Measurements from ENCODE around the gene NACC2.

Gene NACC2

DNA sequence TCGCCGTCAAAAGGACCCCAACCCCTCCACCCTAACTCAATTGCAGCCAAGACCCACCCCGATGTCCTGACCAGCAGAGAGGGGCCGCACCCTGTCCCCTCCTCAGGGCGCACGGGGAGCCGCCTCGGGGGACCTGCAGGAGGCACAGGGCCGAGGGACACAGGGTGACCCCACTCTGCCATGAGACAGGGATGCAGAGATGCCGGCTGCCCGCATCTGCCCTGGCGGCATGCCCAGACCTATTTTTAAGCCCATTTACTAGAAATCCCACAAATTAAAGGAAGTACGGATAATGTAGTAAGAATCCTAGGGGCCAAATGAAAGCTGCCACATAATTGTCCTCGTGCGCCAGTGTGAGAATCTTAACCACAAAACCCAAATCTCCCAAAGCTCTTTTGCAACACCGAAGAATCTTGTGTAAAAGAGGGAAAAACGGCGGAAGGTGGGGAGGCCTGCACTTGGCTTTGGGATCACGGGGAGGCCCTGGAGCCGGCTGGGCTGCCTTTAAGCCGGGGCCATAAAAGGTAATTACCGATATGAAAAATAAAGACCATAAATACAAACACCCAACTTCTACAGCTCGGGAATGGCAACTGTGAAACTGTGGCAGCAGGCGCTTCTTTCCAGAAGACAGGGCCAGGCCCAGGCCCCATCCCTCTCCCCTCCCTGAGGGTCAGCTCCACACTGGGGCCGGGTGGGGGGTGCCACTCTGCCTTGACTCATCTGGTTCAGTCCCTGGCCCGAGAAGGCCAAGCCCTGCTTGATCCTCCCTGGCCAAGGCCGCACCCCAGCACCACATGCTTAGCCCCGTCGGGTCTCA lies 35.0 kb downstream of the NACC2 start:
- peak in 1 of 2 donors; percentile 18 for DNase-seq

DNA sequence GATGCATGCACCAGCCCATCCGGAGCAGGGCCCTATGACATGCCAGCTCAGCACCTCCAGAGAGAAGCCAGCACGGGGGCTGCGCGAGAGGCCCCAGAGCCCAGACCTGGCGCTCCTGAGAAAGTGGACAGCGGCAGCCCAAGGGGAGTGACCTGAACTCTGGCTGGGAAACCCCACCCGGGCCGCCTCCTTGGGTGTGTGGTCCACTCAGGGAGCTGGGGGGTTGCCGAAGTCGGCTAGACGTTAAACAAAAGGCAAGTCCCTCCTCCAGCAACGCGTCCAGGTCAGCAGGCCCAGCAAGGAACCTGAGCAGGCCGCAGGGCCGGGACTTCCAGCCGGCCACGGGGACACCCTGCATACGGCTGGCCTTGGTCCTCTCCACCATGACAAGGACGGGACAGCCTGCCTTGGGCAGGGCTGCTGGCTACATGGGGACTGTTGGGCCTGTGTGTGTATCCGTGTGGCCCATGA lies 35.7 kb downstream of the NACC2 start:
- TF ChIP-seq, protein P1, sequence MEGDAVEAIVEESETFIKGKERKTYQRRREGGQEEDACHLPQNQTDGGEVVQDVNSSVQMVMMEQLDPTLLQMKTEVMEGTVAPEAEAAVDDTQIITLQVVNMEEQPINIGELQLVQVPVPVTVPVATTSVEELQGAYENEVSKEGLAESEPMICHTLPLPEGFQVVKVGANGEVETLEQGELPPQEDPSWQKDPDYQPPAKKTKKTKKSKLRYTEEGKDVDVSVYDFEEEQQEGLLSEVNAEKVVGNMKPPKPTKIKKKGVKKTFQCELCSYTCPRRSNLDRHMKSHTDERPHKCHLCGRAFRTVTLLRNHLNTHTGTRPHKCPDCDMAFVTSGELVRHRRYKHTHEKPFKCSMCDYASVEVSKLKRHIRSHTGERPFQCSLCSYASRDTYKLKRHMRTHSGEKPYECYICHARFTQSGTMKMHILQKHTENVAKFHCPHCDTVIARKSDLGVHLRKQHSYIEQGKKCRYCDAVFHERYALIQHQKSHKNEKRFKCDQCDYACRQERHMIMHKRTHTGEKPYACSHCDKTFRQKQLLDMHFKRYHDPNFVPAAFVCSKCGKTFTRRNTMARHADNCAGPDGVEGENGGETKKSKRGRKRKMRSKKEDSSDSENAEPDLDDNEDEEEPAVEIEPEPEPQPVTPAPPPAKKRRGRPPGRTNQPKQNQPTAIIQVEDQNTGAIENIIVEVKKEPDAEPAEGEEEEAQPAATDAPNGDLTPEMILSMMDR (IDR thresholded peaks at IDR 0.05) = no peak
- DNase-seq = peak in 1 of 2 donors; percentile 17
- Histone ChIP-seq H3K27ac (no peak overlapping the region), H3K36me3 (peaks cover 0 to 5% (median 4%) of the 10 kb centered on the region in 3 donors), H3K27me3 (no peaks in the 10 kb centered on the region), H3K4me1 (peaks cover 0 to 93% (median 54%) of the 10 kb centered on the region in 4 donors), H3K4me3 (no peak overlapping the region), H3K9me3 (no peaks in the 10 kb centered on the region)
- intact Hi-C loops (cut with DNase I; ENCODE audit: low total_unique reads) = no loop called here

More for the DNA sequence above, 35.0 kb downstream of the NACC2 start:
- Histone ChIP-seq H3K4me3 (no peak overlapping the region), H3K36me3 (peaks cover 0 to 5% (median 4%) of the 10 kb centered on the region in 3 donors), H3K9me3 (no peaks in the 10 kb centered on the region), H3K27me3 (no peaks in the 10 kb centered on the region), H3K27ac (no peak overlapping the region), H3K4me1 (peaks cover 0 to 88% (median 47%) of the 10 kb centered on the region in 4 donors)
- intact Hi-C loops (cut with DNase I; ENCODE audit: low total_unique reads) = no loop called here
- TF ChIP-seq, protein P1 (IDR thresholded peaks at IDR 0.05) = no peak

DNA sequence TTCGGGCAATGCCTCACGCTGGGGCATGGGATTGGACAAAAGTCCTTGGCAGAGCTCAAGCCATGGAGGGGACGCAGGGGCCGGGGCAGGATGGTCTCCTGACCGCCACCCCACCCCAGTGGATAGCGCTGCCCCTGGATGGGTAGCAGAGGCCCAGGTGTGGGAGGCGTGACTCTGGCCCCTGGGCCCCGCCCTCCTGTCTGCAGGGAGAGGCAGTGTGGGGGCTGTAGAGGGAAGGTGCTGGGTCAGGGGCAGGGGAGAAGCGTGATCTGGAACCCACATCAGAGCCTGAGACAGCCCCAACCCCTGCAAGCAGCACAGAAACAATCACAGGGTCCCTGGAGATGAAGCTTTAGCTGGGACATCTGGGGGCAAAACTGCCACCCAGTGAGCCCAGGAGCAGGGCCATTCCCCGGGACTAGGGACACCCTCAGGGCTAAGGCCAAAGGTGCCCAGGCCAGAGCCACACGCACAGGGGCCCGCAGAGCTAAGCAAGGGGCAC lies 36.2 kb downstream of the NACC2 start:
- DNase-seq = peak in 1 of 2 donors; percentile 9
- Histone ChIP-seq H3K27me3 (no peaks in the 10 kb centered on the region), H3K27ac (no peak overlapping the region), H3K9me3 (no peaks in the 10 kb centered on the region), H3K36me3 (peaks cover 0 to 5% (median 4%) of the 10 kb centered on the region in 3 donors), H3K4me3 (no peak overlapping the region), H3K4me1 (peaks cover 0 to 93% (median 57%) of the 10 kb centered on the region in 4 donors)
- intact Hi-C loops (cut with DNase I; ENCODE audit: low total_unique reads) = no loop called here
- TF ChIP-seq, protein P1 (IDR thresholded peaks at IDR 0.05) = no peak

DNA sequence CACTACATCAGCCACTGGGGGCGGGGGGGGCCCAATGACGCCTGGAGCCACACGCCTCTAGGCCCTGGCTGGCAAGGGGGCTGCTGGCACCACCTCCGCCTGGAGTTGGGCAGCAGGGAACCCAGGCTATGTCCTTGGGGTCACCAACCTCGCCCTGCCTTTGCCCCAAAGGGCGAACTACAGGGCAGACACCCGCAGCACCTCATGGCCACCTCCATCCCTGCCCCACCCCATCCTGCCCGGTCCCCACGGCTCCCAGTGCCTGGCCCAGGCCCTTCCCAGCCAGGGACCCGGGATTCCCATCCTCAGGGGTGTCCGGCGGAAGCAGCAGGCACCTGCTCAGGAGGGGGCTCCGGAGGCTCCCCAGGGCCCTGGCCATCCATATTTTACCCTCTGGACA lies 37.0 kb downstream of the NACC2 start:
- TF ChIP-seq, protein P1 (IDR thresholded peaks at IDR 0.05) = no peak
- Histone ChIP-seq H3K9me3 (no peaks in the 10 kb centered on the region), H3K4me1 (peaks cover 0 to 95% (median 65%) of the 10 kb centered on the region in 4 donors), H3K36me3 (peaks cover 0 to 5% (median 4%) of the 10 kb centered on the region in 3 donors), H3K4me3 (no peak overlapping the region), H3K27me3 (no peaks in the 10 kb centered on the region), H3K27ac (no peak overlapping the region)
- intact Hi-C loops (cut with DNase I; ENCODE audit: low total_unique reads) = no loop called here
- peak in 1 of 2 donors; percentile 16 for DNase-seq

DNA sequence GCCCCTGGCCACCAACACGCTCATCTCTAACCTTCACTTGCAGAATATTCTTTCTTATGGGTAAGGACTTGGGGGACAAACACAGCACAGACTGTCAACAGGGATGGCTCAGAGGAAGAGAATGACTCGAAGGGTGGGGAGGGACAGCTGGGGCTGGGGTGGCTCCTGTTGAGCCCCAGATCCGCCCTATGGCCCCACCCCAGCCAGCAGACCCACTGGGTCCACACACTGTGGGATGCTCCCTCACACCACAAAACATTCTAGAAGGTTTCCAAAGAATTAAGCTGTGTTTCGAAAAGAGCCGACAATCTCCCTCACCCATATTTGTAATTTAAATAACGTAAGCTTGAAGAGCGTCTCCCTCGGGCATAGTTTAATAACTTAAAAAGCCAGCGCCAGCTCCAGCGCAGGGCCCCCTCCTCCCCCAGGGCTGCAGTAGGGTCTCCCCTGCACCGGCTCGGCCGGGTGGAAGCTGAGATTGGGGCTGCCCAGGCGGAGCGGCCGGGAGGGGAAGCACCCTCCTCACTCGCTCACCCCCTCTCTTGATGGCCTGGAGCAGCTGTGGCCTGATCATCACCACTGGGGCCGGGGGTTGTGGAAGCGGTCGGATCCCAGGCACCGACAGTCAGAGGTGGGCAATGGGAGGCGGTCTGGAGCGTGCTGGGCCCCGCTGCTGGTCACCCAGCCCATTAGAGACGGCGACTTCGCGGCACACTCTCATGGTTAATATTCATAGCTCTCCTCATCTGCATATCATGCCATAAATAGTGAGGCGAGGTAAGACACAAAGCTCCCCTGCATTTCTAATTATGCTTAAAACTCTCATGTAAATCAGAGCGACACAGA lies 37.6 kb downstream of the NACC2 start:
- Histone ChIP-seq H3K36me3 (peaks cover 0 to 4% (median under 1%) of the 10 kb centered on the region in 3 donors), H3K9me3 (no peaks in the 10 kb centered on the region), H3K27ac (no peak overlapping the region), H3K4me3 (no peak overlapping the region), H3K4me1 (peaks cover 0 to 97% (median 71%) of the 10 kb centered on the region in 4 donors), H3K27me3 (no peaks in the 10 kb centered on the region)
- peak in 1 of 2 donors; percentile 15 for DNase-seq
- TF ChIP-seq, protein P1 (IDR thresholded peaks at IDR 0.05) = no peak
- intact Hi-C loops (cut with DNase I; ENCODE audit: low total_unique reads) = no loop called here

Data from tibial artery (tissue), 4 donors.